H1 (cell line): ENCODE data around the gene ZCRB1. TPM values are rescaled to one million over a fixed set of nuclear protein-coding genes. Genes with fewer than 3 reads are reported as not detected.

ENCODE experiments used
- CTCF ChIA-PET: fragments of 300-600 bp; sonication (Branson Sonifier 250); formaldehyde crosslinking; loops from one replicate; lab custom pipeline; 2021; ENCODE audit not compliant: partially characterized antibody; lab: Charles Lee
- POLR2A ChIA-PET: fragments of 300-600 bp; sonication (Branson Sonifier 250); formaldehyde crosslinking; loops from one replicate; lab custom pipeline; 2021; ENCODE audit warnings: inconsistent platforms; ENCODE audit not compliant: partially characterized antibody; lab: Charles Lee
- DNase-seq, 2 experiments: peaks; one replicate each; pipeline versions ENCODE4 v3.0.0 to v3.0.0-alpha.2; 2010 to 2022; ENCODE audit warnings: low spot score in 2 of 2, low read depth in 1 of 2, mixed read lengths in 1 of 2
- FAIRE-seq: peaks from 2 replicates; lab custom pipeline; 2011; peaks lifted over from hg19 to GRCh38; lab: Jason Lieb, UNC
- H2AFZ ChIP-seq: 2 replicates; pipeline ENCODE4 v1.8.1; 2012; ENCODE audit warnings: low read length, inconsistent platforms
- H2AK5ac ChIP-seq: 2 replicates; pipeline ENCODE4 v1.6.1; 2013; ENCODE audit warnings: low read depth, low read length
- H2BK120ac ChIP-seq: replicated peaks from 2 replicates; pipeline ENCODE3; 2013; ENCODE audit warnings: low read depth, low read length, inconsistent platforms
- H2BK12ac ChIP-seq: 2 replicates; pipeline ENCODE4 v1.6.1; 2013; ENCODE audit warnings: low read depth, low read length
- H2BK15ac ChIP-seq: 2 replicates; pipeline ENCODE4 v1.6.1; 2013; ENCODE audit warnings: low read length
- H2BK20ac ChIP-seq: 2 replicates; pipeline ENCODE4 v1.6.1; 2013; ENCODE audit warnings: low read length
- H2BK5ac ChIP-seq: 2 replicates; pipeline ENCODE4 v1.6.1; 2013; ENCODE audit warnings: low read depth, low read length
- H3K14ac ChIP-seq: 2 replicates; pipeline ENCODE4 v1.6.1; 2013; ENCODE audit warnings: inconsistent platforms; ENCODE audit not compliant: insufficient read length
- H3K18ac ChIP-seq: 2 replicates; pipeline ENCODE4 v1.6.1; 2013; ENCODE audit warnings: low read length; ENCODE audit errors: extremely low read depth
- H3K23ac ChIP-seq: 2 replicates; pipeline ENCODE4 v1.6.1; 2013; ENCODE audit warnings: inconsistent platforms; ENCODE audit not compliant: insufficient read length
- H3K23me2 ChIP-seq: 2 replicates; pipeline ENCODE4 v1.6.1; 2013; ENCODE audit warnings: low read depth, low read length
- H3K27ac ChIP-seq: 2 replicates; pipeline ENCODE4 v1.6.1; 2011; ENCODE audit warnings: low read depth, low read length, inconsistent platforms
- H3K27me3 ChIP-seq, 4 experiments: replicated peaks in 1 of 4; 1 replicate in 1 of 4; 2 replicates in 3 of 4; pipeline versions ENCODE4 v1.6.1 to v1.8.1; 2011 to 2013; ENCODE audit warnings: low read length in 3 of 4, mild to moderate bottlenecking in 3 of 4, inconsistent platforms in 2 of 4, mixed read lengths in 2 of 4, moderate library complexity in 1 of 4; ENCODE audit not compliant: control insufficient read depth in 3 of 4, insufficient read depth in 3 of 4; ENCODE audit errors: extremely low read depth in 1 of 4
- H3K36me3 ChIP-seq, 4 experiments: 2 replicates each; pipeline versions ENCODE4 v1.6.1 to v1.8.1; 2011 to 2013; ENCODE audit warnings: mild to moderate bottlenecking in 4 of 4, low read length in 3 of 4, moderate library complexity in 2 of 4, control low read depth in 1 of 4, inconsistent platforms in 1 of 4; ENCODE audit not compliant: insufficient read depth in 4 of 4, control insufficient read depth in 2 of 4
- H3K4ac ChIP-seq: replicated peaks from 2 replicates; pipeline ENCODE3; 2013; ENCODE audit warnings: low read length, low read depth, mixed read lengths, inconsistent platforms; ENCODE audit not compliant: insufficient read length
- H3K4me1 ChIP-seq, 4 experiments: replicated peaks in 1 of 4; 1 replicate in 1 of 4; 2 replicates in 3 of 4; pipeline versions ENCODE4 v1.6.1 to v1.8.1; 2011 to 2013; ENCODE audit warnings: low read length in 3 of 4, inconsistent platforms in 2 of 4, mixed read lengths in 1 of 4; ENCODE audit not compliant: insufficient read depth in 4 of 4, control insufficient read depth in 3 of 4
- H3K4me2 ChIP-seq, 2 experiments: 2 replicates each; pipeline versions ENCODE4 v1.6.1 to v1.8.1; 2011 to 2013; ENCODE audit warnings: low read depth in 2 of 2, low read length in 2 of 2, control low read depth in 1 of 2, inconsistent platforms in 1 of 2, mild to moderate bottlenecking in 1 of 2; ENCODE audit not compliant: insufficient read depth in 1 of 2
- H3K4me3 ChIP-seq, 4 experiments: fragments of 200-600, 300-600 bp in 1 of 4; sonication (generic), shearing (Covaris generic), sonication (Bioruptor Twin) in 1 of 4; 2 replicates each; pipeline versions ENCODE4 v1.5.1 to v1.8.1; 2011 to 2016; ENCODE audit warnings: low read length in 4 of 4, low read depth in 3 of 4, control low read depth in 2 of 4, inconsistent platforms in 2 of 4, mild to moderate bottlenecking in 2 of 4, mixed read lengths in 1 of 4, moderate library complexity in 1 of 4; ENCODE audit not compliant: insufficient read depth in 2 of 4; ENCODE audit errors: extremely low read depth in 1 of 4
- H3K56ac ChIP-seq: replicated peaks from 2 replicates; pipeline ENCODE3; 2013; ENCODE audit warnings: low read depth, mild to moderate bottlenecking, mixed read lengths, low read length, inconsistent platforms; ENCODE audit not compliant: insufficient read length
- H3K79me1 ChIP-seq: 2 replicates; pipeline ENCODE4 v1.6.1; 2013; ENCODE audit warnings: low read depth, low read length, control low read depth
- H3K79me2 ChIP-seq, 2 experiments: 2 replicates each; pipeline versions ENCODE4 v1.6.1 to v1.8.1; 2012 to 2013; ENCODE audit warnings: low read length in 2 of 2, mild to moderate bottlenecking in 2 of 2, inconsistent platforms in 1 of 2; ENCODE audit not compliant: insufficient read depth in 2 of 2, control insufficient read depth in 1 of 2
- H3K9ac ChIP-seq, 4 experiments: replicated peaks in 1 of 4; 1 replicate in 1 of 4; 2 replicates in 3 of 4; pipeline versions ENCODE4 v1.6.1 to v1.8.1; 2011 to 2013; ENCODE audit warnings: low read depth in 3 of 4, low read length in 3 of 4, control low read depth in 2 of 4, mild to moderate bottlenecking in 2 of 4, moderate library complexity in 2 of 4, inconsistent platforms in 1 of 4; ENCODE audit errors: extremely low read depth in 1 of 4
- H3K9me3 ChIP-seq, 2 experiments: 2 replicates each; pipeline versions ENCODE4 v1.6.1 to v1.8.1; 2012 to 2013; ENCODE audit warnings: mild to moderate bottlenecking in 2 of 2, moderate library complexity in 2 of 2, control low read depth in 1 of 2, inconsistent platforms in 1 of 2, low read depth in 1 of 2, low read length in 1 of 2, mixed read lengths in 1 of 2; ENCODE audit not compliant: insufficient read depth in 2 of 2
- H4K20me1 ChIP-seq, 2 experiments: replicated peaks in 1 of 2; 2 replicates each; pipeline versions ENCODE3 to v1.8.1; 2011 to 2013; ENCODE audit warnings: inconsistent platforms in 2 of 2, low read length in 2 of 2, mild to moderate bottlenecking in 1 of 2; ENCODE audit not compliant: insufficient read depth in 2 of 2, control insufficient read depth in 1 of 2
- H4K5ac ChIP-seq: 2 replicates; pipeline ENCODE4 v1.6.1; 2013; ENCODE audit warnings: low read length, low read depth, mixed read lengths, inconsistent platforms; ENCODE audit not compliant: insufficient read length
- H4K8ac ChIP-seq: 2 replicates; pipeline ENCODE4 v1.8.0; 2013; ENCODE audit warnings: mild to moderate bottlenecking, moderate library complexity, low read length, inconsistent platforms; ENCODE audit not compliant: insufficient read depth; ENCODE audit errors: extremely low read depth
- H4K91ac ChIP-seq: replicated peaks from 2 replicates; pipeline ENCODE3; 2013; ENCODE audit warnings: low read length, mixed read lengths, inconsistent platforms; ENCODE audit not compliant: insufficient read length
- BCL11A ChIP-seq, 2 experiments: IDR thresholded peaks; one replicate each; pipeline ENCODE4 v1.6.1; 2011; ENCODE audit warnings: low read depth in 2 of 2, low read length in 2 of 2, mild to moderate bottlenecking in 2 of 2
- BRCA1 ChIP-seq: IDR thresholded peaks from 2 replicates; pipeline ENCODE4 v1.6.1; 2012; ENCODE audit warnings: low read depth, low read length, improper control_type of control experiment
- CBX8 ChIP-seq: fragments of 300-800, 300-1000 bp; sonication (generic); IDR thresholded peaks from 2 replicates; pipeline ENCODE4 v1.7.1; 2016; ENCODE audit warnings: low read depth, low read length, borderline replicate concordance
- CEBPB ChIP-seq: IDR thresholded peaks from 2 replicates; pipeline ENCODE4 v1.6.1; 2012; ENCODE audit warnings: low read depth, low read length
- GTF2F1 ChIP-seq: IDR thresholded peaks from 2 replicates; pipeline ENCODE4 v1.6.1; 2012; ENCODE audit warnings: low read depth, low read length, improper control_type of control experiment, borderline replicate concordance
- JUN ChIP-seq: IDR thresholded peaks from 2 replicates; pipeline ENCODE4 v1.6.1; 2011; ENCODE audit warnings: low read depth, mild to moderate bottlenecking, improper control_type of control experiment, low read length
- POLR2AphosphoS5 ChIP-seq: IDR thresholded peaks from 2 replicates; pipeline ENCODE4 v1.6.1; 2011; ENCODE audit warnings: low read depth, low read length
- RBBP5 ChIP-seq: IDR thresholded peaks from 2 replicates; pipeline ENCODE4 v1.7.1; 2012; ENCODE audit warnings: low read depth, mild to moderate bottlenecking, inconsistent platforms, low read length, moderate library complexity, borderline replicate concordance
- SIRT6 ChIP-seq: IDR thresholded peaks from one replicate; pipeline ENCODE4 v1.7.1; 2012; ENCODE audit warnings: low read length, inconsistent platforms
- SUZ12 ChIP-seq: fragments of 200-600 bp; sonication (generic); IDR thresholded peaks from 2 replicates; pipeline ENCODE4 v1.6.1; 2012; ENCODE audit warnings: mild to moderate bottlenecking, inconsistent platforms, low read length, moderate library complexity, mixed read lengths
- YY1 ChIP-seq: IDR thresholded peaks from 2 replicates; pipeline ENCODE4 v1.6.1; 2011; ENCODE audit warnings: low read depth, mild to moderate bottlenecking, low read length
- WGBS, 2 experiments: shearing (Covaris generic) in 1 of 2; methylation state at CpG; one replicate each; pipeline versions ENCODE4 v1.1.6 to v1.1.7; 2013 to 2015; ENCODE audit warnings: low lambda C conversion rate in 2 of 2, mixed read lengths in 2 of 2, inconsistent platforms in 1 of 2, low coverage in 1 of 2, missing lambda C conversion rate in 1 of 2; ENCODE audit not compliant: insufficient replicate concordance in 2 of 2, insufficient coverage in 1 of 2, insufficient read length in 1 of 2; ENCODE audit errors: extremely low coverage in 1 of 2, missing lambda C conversion rate in 1 of 2; 5-methylcytosine and 5-hydroxymethylcytosine counted together
- polyA plus RNA-seq, 7 experiments: library from polyadenylated mRNA; depleted of rRNA in 3 of 7; stranded (reverse) in 5 of 7; unstranded in 2 of 7; fragments of >200 nt in 5 of 7; fragments of 200-250 nt in 2 of 7; gene quantifications; 1 replicate in 5 of 7; 2 replicates in 1 of 7; 4 replicates in 1 of 7; pipeline versions ENCODE4 v1.2.1 to v1.2.3, GENCODE V29; 2011 to 2013; ENCODE audit warnings: missing spikeins in 2 of 7, mixed read lengths in 2 of 7
- total RNA-seq: library from RNA; stranded (reverse); fragmentation: NEBNext Ultra II Directional; extraction: Animal tissue kit (Norgen Biotek cat#: 25700); gene quantifications from 2 replicates; pipeline ENCODE4 v1.2.1, GENCODE V29; 2021
- TF ChIP-seq, protein P1 (sequence below): IDR thresholded peaks from 2 replicates; pipeline ENCODE4 v1.6.1; 2011; ENCODE audit warnings: low read depth, mild to moderate bottlenecking, low read length; ENCODE audit not compliant: insufficient read depth
- TF ChIP-seq, protein P2 (sequence below): IDR thresholded peaks from 2 replicates; pipeline ENCODE4 v1.6.1; 2011; ENCODE audit warnings: low read length, improper control_type of control experiment

The ZCRB1 gene
- total and polyA plus RNA-seq, 2 of the 8 experiments (the other 6 are each of a cell fraction or from before 2014, with no cell fraction given), result 22.0 to 52.5 TPM

DNA sequence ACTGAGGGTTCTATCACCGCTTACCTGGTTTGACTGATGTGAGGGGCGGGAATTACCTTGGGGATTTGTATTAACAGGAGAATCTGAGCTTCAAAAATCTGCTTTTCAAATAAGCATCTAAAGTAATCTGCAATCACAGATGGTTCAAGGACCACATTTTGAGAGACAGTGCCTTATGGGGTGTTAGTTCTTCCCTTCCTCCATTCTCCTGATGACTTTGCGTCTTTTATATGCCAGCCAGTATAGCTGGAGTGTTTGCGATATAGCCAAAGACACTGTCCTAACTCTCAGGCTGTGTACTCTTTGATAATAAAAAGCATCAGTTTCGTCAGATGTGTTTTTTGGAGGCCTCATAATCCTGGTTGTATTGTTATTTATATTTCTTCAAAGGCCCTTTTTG lies 39.6 kb upstream of the ZCRB1 start:
- H3K4me2 ChIP-seq, result no peak overlapping the region
- ChIA-PET CTCF (interaction anchor here (1.0 to 1.7 kb wide), 7 partner anchors 14 to 205 kb away, joined by 3 to 7 read pairs (median 3); no protein-coding TSS in a partner anchor), POLR2A (interaction anchor here (1.3 kb wide), 1 partner anchor 21 kb away, joined by 3 read pairs; no protein-coding TSS in a partner anchor)
- no peak overlapping the region for H2AK5ac ChIP-seq
- FAIRE-seq, result no peak
- no peak overlapping the region for H4K91ac ChIP-seq
- no peak overlapping the region for H4K5ac ChIP-seq
- no peak overlapping the region for H3K56ac ChIP-seq
- no peak overlapping the region for H2BK12ac ChIP-seq
- no peaks in the 10 kb centered on the region for H3K27me3 ChIP-seq
- peaks cover 0 to 32% of the 10 kb centered on the region in 2 experiments; a peak in 2 of 4 replicates for H3K79me2 ChIP-seq
- WGBS, 2 experiments, result 86% methylated on average over 5 of the region's 5 CpGs; no CpG with 5 or more reads in 1 of the 2 experiments
- no peak overlapping the region for H3K9ac ChIP-seq
- H3K36me3 ChIP-seq, result no peaks in the 10 kb centered on the region
- H3K4me3 ChIP-seq, result no peak overlapping the region
- no peaks in the 10 kb centered on the region for H3K9me3 ChIP-seq
- no peak overlapping the region for H2BK120ac ChIP-seq
- no peak overlapping the region for H2BK20ac ChIP-seq
- no peak overlapping the region for H2AFZ ChIP-seq
- H3K18ac ChIP-seq, result no peak overlapping the region
- H4K8ac ChIP-seq, result no peak overlapping the region
- no peaks in the 10 kb centered on the region; the same call in 1 of the 2 replicates for H3K79me1 ChIP-seq
- H4K20me1 ChIP-seq, result peaks cover 0 to 2% of the 10 kb centered on the region in 2 experiments
- no peak for DNase-seq
- H3K23ac ChIP-seq, result no peak overlapping the region
- H3K23me2 ChIP-seq, result no peaks in the 10 kb centered on the region
- no peak overlapping the region for H2BK15ac ChIP-seq
- H2BK5ac ChIP-seq, result no peak overlapping the region
- no peak overlapping the region for H3K4ac ChIP-seq
- H3K27ac ChIP-seq, result no peak overlapping the region
- no peak overlapping the region for H3K14ac ChIP-seq
- peaks cover 0 to 6% (median 5%) of the 10 kb centered on the region in 4 experiments; a peak in 4 of 7 replicates for H3K4me1 ChIP-seq
- TF ChIP-seq BCL11A (IDR thresholded peaks at IDR 0.05; ENCODE audit: low read depth in 2 of 2, low read length in 2 of 2) (no peak), GTF2F1 (no peak), YY1 (no peak), CEBPB (no peak), RBBP5 (no peak), SIRT6 (no peak), BRCA1 (no peak), SUZ12 (no peak), CBX8 (no peak), POLR2AphosphoS5 (no peak), JUN (no peak)
- TF ChIP-seq, protein P1, sequence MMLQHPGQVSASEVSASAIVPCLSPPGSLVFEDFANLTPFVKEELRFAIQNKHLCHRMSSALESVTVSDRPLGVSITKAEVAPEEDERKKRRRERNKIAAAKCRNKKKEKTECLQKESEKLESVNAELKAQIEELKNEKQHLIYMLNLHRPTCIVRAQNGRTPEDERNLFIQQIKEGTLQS, result no peak
- TF ChIP-seq, protein P2, sequence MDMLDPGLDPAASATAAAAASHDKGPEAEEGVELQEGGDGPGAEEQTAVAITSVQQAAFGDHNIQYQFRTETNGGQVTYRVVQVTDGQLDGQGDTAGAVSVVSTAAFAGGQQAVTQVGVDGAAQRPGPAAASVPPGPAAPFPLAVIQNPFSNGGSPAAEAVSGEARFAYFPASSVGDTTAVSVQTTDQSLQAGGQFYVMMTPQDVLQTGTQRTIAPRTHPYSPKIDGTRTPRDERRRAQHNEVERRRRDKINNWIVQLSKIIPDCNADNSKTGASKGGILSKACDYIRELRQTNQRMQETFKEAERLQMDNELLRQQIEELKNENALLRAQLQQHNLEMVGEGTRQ, result no peak
